ENCODE results near the gene PLOD1. TPM values are rescaled to one million over a fixed set of nuclear protein-coding genes. Genes with fewer than 3 reads are reported as not detected.

PLOD1 gene
- total RNA-seq, 4 donors from 2014 or later: 64.4 to 107 (median 80.8) TPM

DNA sequence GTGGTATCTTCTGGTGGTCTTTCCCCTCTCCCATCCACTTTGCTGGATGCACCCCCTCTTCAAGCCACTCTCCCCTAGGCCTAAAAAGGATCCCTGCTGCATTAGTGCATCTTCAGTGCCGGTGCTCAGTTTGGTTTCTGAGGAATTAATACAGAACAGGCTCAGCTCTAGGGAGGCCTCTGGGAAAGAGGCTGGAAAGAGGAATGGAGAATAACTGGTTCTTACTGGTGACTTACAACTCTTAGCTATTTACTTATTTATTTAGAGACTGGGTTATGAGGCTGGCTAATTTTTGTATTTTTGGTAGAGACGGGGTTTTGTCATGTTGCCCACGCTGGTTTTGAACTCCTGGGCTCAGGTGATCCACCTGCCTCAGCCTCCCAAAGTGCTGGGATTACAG lies 64.7 kb downstream of the PLOD1 start:
- no peak for DNase-seq
- WGBS, 2 donors: 78 to 97% methylated on average over 3 of the region's 3 CpGs
- Histone ChIP-seq H3K36me3 (peaks cover 81 to 85% of the 10 kb centered on the region in 2 donors), H3K4me1 (peaks cover 2 to 12% of the 10 kb centered on the region in 2 donors), H3K9me3 (no peaks in the 10 kb centered on the region), H3K27ac (no peak overlapping the region), H3K4me3 (replicated peaks in 1 of 3) (no peak overlapping the region), H3K27me3 (no peaks in the 10 kb centered on the region)
- intact Hi-C loops (cut with DNase I): no loop called here
- TF ChIP-seq, protein P1, sequence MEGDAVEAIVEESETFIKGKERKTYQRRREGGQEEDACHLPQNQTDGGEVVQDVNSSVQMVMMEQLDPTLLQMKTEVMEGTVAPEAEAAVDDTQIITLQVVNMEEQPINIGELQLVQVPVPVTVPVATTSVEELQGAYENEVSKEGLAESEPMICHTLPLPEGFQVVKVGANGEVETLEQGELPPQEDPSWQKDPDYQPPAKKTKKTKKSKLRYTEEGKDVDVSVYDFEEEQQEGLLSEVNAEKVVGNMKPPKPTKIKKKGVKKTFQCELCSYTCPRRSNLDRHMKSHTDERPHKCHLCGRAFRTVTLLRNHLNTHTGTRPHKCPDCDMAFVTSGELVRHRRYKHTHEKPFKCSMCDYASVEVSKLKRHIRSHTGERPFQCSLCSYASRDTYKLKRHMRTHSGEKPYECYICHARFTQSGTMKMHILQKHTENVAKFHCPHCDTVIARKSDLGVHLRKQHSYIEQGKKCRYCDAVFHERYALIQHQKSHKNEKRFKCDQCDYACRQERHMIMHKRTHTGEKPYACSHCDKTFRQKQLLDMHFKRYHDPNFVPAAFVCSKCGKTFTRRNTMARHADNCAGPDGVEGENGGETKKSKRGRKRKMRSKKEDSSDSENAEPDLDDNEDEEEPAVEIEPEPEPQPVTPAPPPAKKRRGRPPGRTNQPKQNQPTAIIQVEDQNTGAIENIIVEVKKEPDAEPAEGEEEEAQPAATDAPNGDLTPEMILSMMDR (IDR thresholded peaks at IDR 0.05): no peak
- TF ChIP-seq POLR2A (IDR thresholded peaks at IDR 0.05): no peak

DNA sequence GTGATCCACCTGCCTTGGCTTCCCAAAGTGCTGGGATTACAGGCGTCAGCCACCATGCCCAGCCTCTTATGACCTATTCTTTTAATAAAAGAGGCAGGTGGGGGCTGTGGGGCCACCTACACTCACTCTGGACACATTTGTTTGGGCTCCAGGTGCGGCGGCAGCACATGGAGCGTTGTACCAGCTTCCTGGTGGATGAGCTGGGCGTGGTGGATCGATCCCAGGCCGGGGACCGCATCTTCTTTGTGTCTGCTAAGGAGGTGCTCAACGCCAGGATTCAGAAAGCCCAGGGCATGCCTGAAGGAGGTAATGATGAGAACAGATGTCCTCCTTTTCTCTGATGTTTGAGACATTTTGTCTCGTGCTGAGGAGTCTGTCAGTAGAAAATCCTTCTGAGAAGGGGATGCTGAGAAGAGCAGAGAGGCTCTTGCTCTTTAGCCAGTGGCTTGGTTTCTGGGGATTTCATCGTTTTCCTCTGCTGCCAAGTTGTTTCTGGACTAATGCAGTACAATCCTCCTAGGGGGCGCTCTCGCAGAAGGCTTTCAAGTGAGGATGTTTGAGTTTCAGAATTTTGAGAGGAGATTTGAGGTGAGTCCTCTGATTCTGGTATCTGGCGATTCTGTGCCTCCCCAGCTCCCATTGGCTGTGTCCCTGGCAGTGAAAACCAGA lies 66.9 kb downstream of the PLOD1 start:
- H3K4me1 ChIP-seq: peaks cover 14 to 30% of the 10 kb centered on the region in 2 donors
- peaks cover 79 to 90% of the 10 kb centered on the region in 2 donors for H3K36me3 ChIP-seq
- WGBS, 2 donors: 73 to 85% methylated on average over 13 to 14 of the region's 14 CpGs
- intact Hi-C loops (cut with DNase I): no loop called here
- no peak overlapping the region for H3K4me3 ChIP-seq (replicated peaks in 1 of 3)
- peak in 1 of 2 donors; percentile 38 for DNase-seq
- no peaks in the 10 kb centered on the region for H3K9me3 ChIP-seq
- peak overlapping the region; percentile 21 to 95 (median 48) for H3K27ac ChIP-seq
- H3K27me3 ChIP-seq: no peaks in the 10 kb centered on the region
- no peak for TF ChIP-seq POLR2A (IDR thresholded peaks at IDR 0.05)
- TF ChIP-seq, protein P1 (IDR thresholded peaks at IDR 0.05): peak in 3 of 6 experiments; percentile 7 to 43 (median 20)

DNA sequence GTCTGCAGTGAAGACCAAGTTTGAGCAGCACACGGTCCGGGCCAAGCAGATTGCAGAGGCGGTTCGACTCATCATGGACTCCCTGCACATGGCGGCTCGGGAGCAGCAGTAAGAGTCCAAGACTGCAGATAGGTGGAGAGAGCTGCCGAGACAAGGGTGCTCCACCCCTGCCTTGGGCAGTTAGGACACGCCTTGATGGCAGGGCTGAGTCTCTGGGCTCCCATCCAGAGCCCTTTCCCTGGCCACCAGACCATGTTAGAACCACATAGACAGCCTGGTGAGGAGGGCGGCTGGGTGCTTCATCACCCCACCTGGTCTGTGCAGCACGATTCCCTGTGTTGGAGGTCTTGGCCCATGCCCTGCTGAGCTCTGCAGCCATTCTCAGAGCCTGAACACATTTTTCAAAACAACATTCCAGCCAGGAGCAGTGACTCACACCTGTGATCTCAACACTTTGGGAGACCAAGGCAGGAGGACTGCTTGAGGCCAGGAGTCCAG lies 67.5 kb downstream of the PLOD1 start:
- peak overlapping the region; percentile 21 to 95 (median 48) for H3K27ac ChIP-seq
- H3K4me1 ChIP-seq: peaks cover 14 to 37% of the 10 kb centered on the region in 2 donors
- 82 to 86% methylated on average over 6 to 8 of the region's 10 CpGs for WGBS, 2 donors
- H3K4me3 ChIP-seq (replicated peaks in 1 of 3): no peak overlapping the region
- TF ChIP-seq, protein P1 (IDR thresholded peaks at IDR 0.05): no peak
- peak in 1 of 2 donors; percentile 34 for TF ChIP-seq POLR2A (IDR thresholded peaks at IDR 0.05)
- DNase-seq: peak; percentile 71 to 84
- intact Hi-C loops (cut with DNase I): no loop called here
- no peaks in the 10 kb centered on the region for H3K9me3 ChIP-seq
- H3K27me3 ChIP-seq: no peaks in the 10 kb centered on the region
- H3K36me3 ChIP-seq: peaks cover 81 to 90% of the 10 kb centered on the region in 2 donors

DNA sequence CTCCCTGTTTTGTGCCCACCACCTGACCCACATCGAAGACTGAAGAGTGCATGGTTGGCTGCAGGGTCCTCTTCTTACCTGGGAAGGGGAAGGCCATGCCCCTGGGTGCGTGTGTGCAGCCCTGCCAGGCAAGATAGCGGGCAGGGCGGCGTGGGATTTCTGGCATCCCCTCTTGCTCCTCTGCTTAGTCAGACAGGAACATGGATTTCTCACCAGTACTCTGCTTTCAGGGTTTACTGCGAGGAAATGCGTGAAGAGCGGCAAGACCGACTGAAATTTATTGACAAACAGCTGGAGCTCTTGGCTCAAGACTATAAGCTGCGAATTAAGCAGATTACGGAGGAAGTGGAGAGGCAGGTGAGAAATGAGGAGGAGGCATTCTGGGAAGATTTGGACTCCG lies 69.2 kb downstream of the PLOD1 start:
- TF ChIP-seq, protein P1 (IDR thresholded peaks at IDR 0.05): no peak
- TF ChIP-seq POLR2A (IDR thresholded peaks at IDR 0.05): no peak
- no peak for DNase-seq
- Histone ChIP-seq H3K27ac (peak overlapping the region in 1 of 3 donors; percentile 95), H3K27me3 (no peaks in the 10 kb centered on the region), H3K9me3 (no peaks in the 10 kb centered on the region), H3K36me3 (peaks cover 73 to 81% of the 10 kb centered on the region in 2 donors), H3K4me1 (peaks cover 14 to 50% of the 10 kb centered on the region in 2 donors), H3K4me3 (replicated peaks in 1 of 3) (no peak overlapping the region)
- intact Hi-C loops (cut with DNase I): no loop called here
- 93 to 96% methylated on average over 12 of the region's 12 CpGs for WGBS, 2 donors

Data from thyroid gland (tissue), 4 donors.